Lower leg skin (tissue), 3 donors: Measurements from ENCODE around the gene DHX38.

Experiments
- CTCF ChIP-seq, 3 donors: fragments of 450-650 bp; IDR thresholded peaks; one replicate each; pipeline ENCODE4 v1.5.1; 2016; ENCODE audit warnings: antibody characterized with exemption in 3 of 3, mild to moderate bottlenecking in 3 of 3, moderate library complexity in 2 of 3
- POLR2A ChIP-seq, 2 donors: fragments of 450-650 bp; IDR thresholded peaks; one replicate each; pipeline ENCODE4 v1.6.1; 2016 to 2017; ENCODE audit warnings: antibody characterized with exemption in 2 of 2, mild to moderate bottlenecking in 1 of 2, moderate library complexity in 1 of 2

DNA sequence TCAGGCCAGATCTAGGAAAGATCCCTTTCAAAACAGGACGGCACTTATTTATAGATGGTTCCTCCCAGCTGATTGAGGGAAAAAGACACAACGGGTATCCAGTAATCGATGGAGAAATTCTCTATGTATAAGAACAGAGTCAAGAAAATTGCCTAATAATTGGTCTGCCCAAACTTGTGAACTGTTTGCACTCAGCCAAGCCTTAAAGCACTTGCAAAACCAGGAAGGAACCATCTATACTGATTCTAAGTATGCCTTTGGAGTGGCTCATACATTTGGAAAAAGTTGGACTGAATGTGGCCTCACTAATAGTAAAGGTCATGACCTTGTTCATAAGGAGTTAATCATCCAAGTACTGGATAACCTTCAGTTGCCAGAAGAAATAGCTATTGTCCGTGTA is 24.7 kb upstream of the DHX38 start:
- no peak for TF ChIP-seq POLR2A (IDR thresholded peaks at IDR 0.05)
- TF ChIP-seq CTCF (IDR thresholded peaks at IDR 0.05) = no peak
